ENCODE data around the gene VAT1. TPM values are rescaled to one million over a fixed set of nuclear protein-coding genes. Genes with fewer than 3 reads are reported as not detected.
A peak's percentile ranks its signal among the peaks of the same experiment; 100 is the strongest.

VAT1 gene
- total RNA-seq, 1 donor from 2014 or later: 413 TPM

DNA sequence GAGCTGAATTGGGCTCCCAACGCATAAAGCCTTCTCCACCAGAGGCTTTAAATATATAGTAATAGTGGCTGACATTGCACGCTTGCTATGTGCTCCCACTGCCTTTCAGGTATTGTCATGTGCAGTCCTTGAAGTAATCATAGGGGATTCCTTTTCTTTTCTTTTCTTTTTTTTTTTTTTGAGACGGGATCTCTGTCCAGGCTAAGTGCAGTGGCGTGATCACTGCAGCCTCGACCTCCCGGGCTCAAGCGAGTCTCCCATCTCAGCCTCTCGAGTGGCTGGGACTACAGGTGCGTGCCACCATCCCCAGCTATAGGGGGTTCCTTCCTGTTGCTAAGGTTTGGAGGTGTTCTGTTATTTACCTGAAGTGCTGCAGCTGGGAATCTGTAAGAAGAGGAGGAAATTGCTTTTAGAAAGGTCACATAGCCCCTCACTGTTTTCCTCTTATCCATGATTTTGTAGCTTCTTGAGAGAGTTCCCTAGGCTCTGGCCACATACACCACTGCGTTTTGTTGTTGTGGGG, 23.1 kb downstream of the VAT1 start:
- Histone ChIP-seq H3K4me3 (ENCODE audit: insufficient read depth, low read depth, low read length) (peak overlapping the region; percentile 98), H3K36me3 (ENCODE audit: insufficient read depth, low read length) (peaks cover 31% of the 10 kb centered on the region), H2AFZ (ENCODE audit: low read depth, low read length) (no peak overlapping the region), H3K79me2 (ENCODE audit: insufficient read depth, low read length) (peaks cover 40% of the 10 kb centered on the region), H3K27ac (ENCODE audit: low read depth, low read length) (peak overlapping the region; percentile 93), H3K27me3 (ENCODE audit: insufficient read depth, low read length) (no peaks in the 10 kb centered on the region), H3K4me2 (ENCODE audit: low read length) (peak overlapping the region; percentile 96), H4K20me1 (ENCODE audit: insufficient read depth, low read length) (peaks cover 54% of the 10 kb centered on the region), H3K4me1 (ENCODE audit: insufficient read depth, low read length) (peaks cover 38% of the 10 kb centered on the region), H3K9me3 (ENCODE audit: insufficient read depth, low read depth, low read length) (no peaks in the 10 kb centered on the region), H3K9ac (ENCODE audit: low read length) (peak overlapping the region; percentile 96)
- peaks cover 31% of the 10 kb centered on the region for H3K4me1 Mint-ChIP-seq (ENCODE audit: low read depth, unreplicated experiment)
- H3K9me3 Mint-ChIP-seq (ENCODE audit: unreplicated experiment): no peaks in the 10 kb centered on the region
- no peak for DNase-seq (ENCODE audit: low read depth)
- no peak for TF ChIP-seq EZH2 (IDR thresholded peaks at IDR 0.05; ENCODE audit: insufficient read depth, low read length)
- TF ChIP-seq, protein P1, sequence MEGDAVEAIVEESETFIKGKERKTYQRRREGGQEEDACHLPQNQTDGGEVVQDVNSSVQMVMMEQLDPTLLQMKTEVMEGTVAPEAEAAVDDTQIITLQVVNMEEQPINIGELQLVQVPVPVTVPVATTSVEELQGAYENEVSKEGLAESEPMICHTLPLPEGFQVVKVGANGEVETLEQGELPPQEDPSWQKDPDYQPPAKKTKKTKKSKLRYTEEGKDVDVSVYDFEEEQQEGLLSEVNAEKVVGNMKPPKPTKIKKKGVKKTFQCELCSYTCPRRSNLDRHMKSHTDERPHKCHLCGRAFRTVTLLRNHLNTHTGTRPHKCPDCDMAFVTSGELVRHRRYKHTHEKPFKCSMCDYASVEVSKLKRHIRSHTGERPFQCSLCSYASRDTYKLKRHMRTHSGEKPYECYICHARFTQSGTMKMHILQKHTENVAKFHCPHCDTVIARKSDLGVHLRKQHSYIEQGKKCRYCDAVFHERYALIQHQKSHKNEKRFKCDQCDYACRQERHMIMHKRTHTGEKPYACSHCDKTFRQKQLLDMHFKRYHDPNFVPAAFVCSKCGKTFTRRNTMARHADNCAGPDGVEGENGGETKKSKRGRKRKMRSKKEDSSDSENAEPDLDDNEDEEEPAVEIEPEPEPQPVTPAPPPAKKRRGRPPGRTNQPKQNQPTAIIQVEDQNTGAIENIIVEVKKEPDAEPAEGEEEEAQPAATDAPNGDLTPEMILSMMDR (IDR thresholded peaks at IDR 0.05; ENCODE audit: insufficient read depth, low read depth, low read length): no peak
- peak overlapping the region; percentile 99 for H3K27ac Mint-ChIP-seq (ENCODE audit: unreplicated experiment)
- no peak for FAIRE-seq
- no peaks in the 10 kb centered on the region for H3K27me3 Mint-ChIP-seq (ENCODE audit: low read depth, unreplicated experiment)
- H3K4me3 Mint-ChIP-seq (ENCODE audit: unreplicated experiment): peak overlapping the region; percentile 99
- peaks cover 41% of the 10 kb centered on the region for H3K36me3 Mint-ChIP-seq (ENCODE audit: low read depth, unreplicated experiment)

DNA sequence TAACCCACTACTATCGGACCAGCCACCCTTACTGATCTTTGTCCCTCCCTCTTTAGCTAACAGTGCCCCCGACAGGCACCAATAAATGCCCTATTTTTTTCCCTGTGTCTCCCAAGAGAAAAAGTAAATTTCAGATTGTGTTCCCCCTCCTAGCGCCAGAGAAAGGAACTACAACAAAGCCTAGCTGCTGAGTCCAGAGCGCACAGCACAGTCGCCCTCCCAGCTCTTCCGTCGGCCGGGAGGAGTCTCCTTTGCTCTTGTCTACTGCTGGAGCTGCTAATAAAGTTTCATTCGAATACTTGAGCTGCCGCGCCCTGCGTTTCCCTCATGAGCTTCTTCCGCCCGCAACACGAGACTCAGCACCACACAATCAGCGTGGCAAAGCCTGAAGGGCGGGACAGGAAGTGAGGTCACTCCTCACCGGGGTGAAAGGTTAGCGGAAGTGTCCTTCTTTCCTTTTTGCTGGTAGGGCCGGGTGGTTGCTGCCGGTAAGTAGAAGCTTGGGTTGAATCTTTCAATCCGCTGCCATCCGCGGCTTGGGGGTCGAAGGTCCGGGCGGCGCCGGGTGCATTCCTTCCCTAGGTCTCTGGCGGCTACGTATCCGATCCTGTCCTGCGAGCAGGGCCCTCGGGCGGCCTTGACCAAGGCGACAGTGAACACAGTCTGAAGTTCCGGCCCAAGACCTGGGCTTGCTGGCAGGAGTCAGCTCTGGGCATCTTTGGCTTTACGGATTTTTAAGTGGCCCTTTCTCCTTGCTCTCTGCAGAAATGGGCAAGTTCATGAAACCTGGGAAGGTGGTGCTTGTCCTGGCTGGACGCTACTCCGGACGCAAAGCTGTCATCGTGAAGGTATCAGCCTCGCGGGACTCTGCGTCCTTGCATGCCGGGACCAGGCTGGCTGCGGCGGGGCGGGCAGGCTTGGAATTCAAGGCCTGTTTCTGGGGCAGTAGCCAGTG, 23.9 kb downstream of the VAT1 start, which contains the start of gene RPL27:
RPL27 (plus strand) TSS at position 436 of the 955 bp plus-strand sequence; CDS start at position 768, 332 bp downstream.
- Histone ChIP-seq H3K4me2 (ENCODE audit: low read length) (peak within 1 kb of the TSS; percentile 96), H3K36me3 (ENCODE audit: insufficient read depth, low read length) (peaks cover 26% of the 10 kb centered on the region), H3K79me2 (ENCODE audit: insufficient read depth, low read length) (peaks cover 37% of the 10 kb centered on the region), H4K20me1 (ENCODE audit: insufficient read depth, low read length) (peaks cover 46% of the 10 kb centered on the region), H3K9me3 (ENCODE audit: insufficient read depth, low read depth, low read length) (no peaks in the 10 kb centered on the region), H2AFZ (ENCODE audit: low read depth, low read length) (peak within 1 kb of the TSS; percentile 69), H3K27ac (ENCODE audit: low read depth, low read length) (peak within 1 kb of the TSS; percentile 93), H3K4me3 (ENCODE audit: insufficient read depth, low read depth, low read length) (peak within 1 kb of the TSS; percentile 98), H3K4me1 (ENCODE audit: insufficient read depth, low read length) (peaks cover 31% of the 10 kb centered on the region), H3K9ac (ENCODE audit: low read length) (peak within 1 kb of the TSS; percentile 96), H3K27me3 (ENCODE audit: insufficient read depth, low read length) (no peaks in the 10 kb centered on the region)
- TF ChIP-seq EZH2 (IDR thresholded peaks at IDR 0.05; ENCODE audit: insufficient read depth, low read length): no peak
- TF ChIP-seq, protein P1 (IDR thresholded peaks at IDR 0.05; ENCODE audit: insufficient read depth, low read depth, low read length): peak; percentile 83
- Mint-ChIP-seq H3K27me3 (ENCODE audit: low read depth, unreplicated experiment) (no peaks in the 10 kb centered on the region), H3K4me3 (ENCODE audit: unreplicated experiment) (peak within 1 kb of the TSS; percentile 99), H3K36me3 (ENCODE audit: low read depth, unreplicated experiment) (peaks cover 34% of the 10 kb centered on the region), H3K9me3 (ENCODE audit: unreplicated experiment) (no peaks in the 10 kb centered on the region), H3K27ac (ENCODE audit: unreplicated experiment) (peak within 1 kb of the TSS; percentile 99), H3K4me1 (ENCODE audit: low read depth, unreplicated experiment) (peaks cover 27% of the 10 kb centered on the region)
- DNase-seq (ENCODE audit: low read depth) (peak; percentile 100), FAIRE-seq (peak; percentile 69)

Measured in astrocyte (in vitro differentiated cells and primary cell).